Effector CD8-positive, alpha-beta T cell (primary cell): ENCODE results near the gene PPP4R4.

Source experiments
- DNase-seq: peaks from one replicate; lab custom pipeline; 2025; lab: John Stamatoyannopoulos, UW
- total RNA-seq, 4 experiments: gene quantifications; one replicate each; lab custom pipeline; 2026; lab: John Stamatoyannopoulos, UW

Gene PPP4R4, protein sequence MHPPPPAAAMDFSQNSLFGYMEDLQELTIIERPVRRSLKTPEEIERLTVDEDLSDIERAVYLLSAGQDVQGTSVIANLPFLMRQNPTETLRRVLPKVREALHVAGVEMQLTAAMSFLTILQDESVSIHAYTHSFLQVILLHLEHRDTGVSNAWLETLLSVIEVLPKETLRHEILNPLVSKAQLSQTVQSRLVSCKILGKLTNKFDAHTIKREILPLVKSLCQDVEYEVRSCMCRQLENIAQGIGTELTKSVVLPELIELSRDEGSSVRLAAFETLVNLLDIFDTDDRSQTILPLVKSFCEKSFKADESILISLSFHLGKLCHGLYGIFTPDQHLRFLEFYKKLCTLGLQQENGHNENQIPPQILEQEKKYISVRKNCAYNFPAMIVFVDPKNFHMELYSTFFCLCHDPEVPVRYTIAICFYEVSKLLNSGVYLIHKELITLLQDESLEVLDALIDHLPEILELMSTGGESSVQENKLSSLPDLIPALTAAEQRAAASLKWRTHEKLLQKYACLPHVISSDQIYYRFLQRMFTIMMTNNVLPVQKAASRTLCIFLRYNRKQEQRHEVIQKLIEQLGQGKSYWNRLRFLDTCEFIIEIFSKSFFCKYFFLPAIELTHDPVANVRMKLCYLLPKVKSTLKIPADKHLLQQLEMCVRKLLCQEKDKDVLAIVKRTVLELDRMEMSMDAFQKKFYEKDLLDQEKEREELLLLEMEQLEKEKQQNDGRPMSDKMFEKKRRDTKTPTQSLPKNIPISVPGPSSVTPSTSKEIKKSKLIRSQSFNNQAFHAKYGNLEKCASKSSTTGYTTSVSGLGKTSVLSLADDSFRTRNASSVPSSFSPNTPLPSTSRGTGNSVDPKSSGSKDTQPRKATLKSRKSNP
- 0 to 0.97 (median 0.40) reads per million in 4 experiments for total RNA-seq

DNA sequence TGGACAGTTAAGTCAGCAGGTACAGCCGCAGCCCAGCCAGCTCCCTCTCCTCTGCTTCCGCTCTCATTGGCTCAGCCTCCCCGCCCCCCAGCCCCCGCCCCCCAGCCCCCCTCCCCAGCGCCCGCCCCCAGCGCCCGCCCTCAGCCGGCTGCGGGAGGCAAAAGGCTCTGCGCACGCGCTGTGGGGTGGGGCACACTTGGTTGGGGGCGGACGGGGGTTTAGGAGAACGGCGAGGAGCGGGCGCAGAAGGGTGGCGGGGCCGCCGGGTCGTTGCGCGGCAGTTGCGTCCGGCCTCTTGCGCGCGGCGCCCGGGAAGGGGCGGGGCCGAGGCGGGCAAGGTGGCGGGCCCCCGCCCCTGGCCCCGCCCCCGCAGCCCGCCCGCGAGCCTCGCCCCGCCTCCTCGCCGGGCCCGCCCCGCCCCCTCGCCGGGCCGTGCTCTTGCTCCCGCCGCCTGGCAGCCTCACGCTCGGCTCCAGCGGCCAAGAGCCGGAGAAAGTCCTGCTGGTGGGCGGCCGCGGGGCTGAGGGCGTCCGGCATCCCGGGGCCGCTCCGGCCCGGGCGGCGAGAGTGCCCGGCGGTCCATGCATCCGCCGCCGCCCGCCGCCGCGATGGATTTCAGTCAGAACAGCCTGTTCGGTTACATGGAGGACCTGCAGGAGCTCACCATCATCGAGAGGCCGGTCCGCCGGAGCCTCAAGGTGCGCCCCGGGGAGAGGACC lies at the start of gene PPP4R4:
Gene PPP4R4, plus strand, starts transcription at position 438 of the 719 bp plus-strand sequence. Its CDS starts 144 bp downstream, at position 582.
- peak; percentile 87 for DNase-seq

DNA sequence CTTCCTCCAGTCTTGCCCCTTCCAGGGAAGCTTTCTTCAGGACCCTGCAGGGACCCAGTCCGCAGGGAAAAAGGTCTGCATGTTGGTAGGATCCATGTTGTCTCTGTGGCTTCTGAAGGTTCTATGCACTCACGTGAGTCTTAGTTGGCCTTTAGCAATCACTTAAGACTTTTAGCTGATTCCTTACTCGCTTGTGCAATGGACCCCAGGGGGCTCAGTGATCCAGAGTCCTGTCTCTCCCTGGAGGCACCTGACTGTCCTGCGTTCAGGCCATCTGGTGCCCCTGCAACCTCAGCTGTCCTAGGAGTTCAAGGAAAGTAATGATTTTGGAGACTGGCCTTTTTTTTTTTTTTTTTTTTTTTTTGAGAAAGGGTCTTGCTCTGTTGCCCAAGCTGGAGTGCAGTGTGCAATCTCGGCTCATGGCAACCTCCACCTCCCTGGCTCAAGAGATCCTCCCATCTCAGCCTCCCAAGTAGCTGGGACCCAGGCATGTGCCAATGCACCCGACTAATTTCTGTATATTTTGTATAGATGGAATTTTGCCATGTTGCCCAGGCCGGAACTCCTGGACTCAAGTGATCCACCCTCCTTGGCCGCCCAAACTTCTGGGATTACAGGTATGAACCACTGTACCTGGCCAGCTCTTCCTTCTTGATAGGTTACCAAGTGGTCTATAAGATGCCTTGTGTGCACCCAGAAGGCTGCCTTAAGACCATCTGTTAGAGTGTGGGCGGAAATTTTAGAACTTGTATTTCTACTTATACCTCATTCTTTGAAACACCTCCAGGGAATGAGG lies 49.3 kb upstream of the PPP4R4 start:
- no peak for DNase-seq

- no peak for DNase-seq
Measured at GRCh38 chr14:94125659-94126418, 48.3 kb upstream of the PPP4R4 start.

- no peak for DNase-seq
Measured at GRCh38 chr14:94126419-94126677, 47.8 kb upstream of the PPP4R4 start.

- DNase-seq, result no peak
Measured at GRCh38 chr14:94126800-94127199, 47.3 kb upstream of the PPP4R4 start.

DNA sequence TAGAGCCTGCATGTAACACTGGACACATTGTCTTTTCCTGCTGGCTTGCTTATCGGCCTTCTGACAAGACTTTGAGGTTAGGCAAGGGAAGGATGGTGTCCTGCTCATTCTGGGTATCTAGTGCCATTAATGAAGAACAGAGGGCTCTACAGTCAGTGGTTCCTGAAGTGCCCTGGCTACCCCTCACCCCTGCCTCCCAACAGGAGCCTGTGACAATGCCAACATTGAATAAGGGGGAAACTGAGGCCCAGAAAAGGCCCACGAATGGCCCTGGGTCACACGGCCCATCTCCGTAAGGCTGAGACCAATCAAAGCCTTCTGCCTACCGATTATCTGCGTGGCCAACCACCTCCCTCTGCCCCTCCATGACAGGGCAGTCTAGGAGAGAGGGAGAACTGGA lies 46.8 kb upstream of the PPP4R4 start:
- DNase-seq, result no peak

- no peak for DNase-seq
Measured at GRCh38 chr14:94128216-94128839, 45.8 kb upstream of the PPP4R4 start.

DNA sequence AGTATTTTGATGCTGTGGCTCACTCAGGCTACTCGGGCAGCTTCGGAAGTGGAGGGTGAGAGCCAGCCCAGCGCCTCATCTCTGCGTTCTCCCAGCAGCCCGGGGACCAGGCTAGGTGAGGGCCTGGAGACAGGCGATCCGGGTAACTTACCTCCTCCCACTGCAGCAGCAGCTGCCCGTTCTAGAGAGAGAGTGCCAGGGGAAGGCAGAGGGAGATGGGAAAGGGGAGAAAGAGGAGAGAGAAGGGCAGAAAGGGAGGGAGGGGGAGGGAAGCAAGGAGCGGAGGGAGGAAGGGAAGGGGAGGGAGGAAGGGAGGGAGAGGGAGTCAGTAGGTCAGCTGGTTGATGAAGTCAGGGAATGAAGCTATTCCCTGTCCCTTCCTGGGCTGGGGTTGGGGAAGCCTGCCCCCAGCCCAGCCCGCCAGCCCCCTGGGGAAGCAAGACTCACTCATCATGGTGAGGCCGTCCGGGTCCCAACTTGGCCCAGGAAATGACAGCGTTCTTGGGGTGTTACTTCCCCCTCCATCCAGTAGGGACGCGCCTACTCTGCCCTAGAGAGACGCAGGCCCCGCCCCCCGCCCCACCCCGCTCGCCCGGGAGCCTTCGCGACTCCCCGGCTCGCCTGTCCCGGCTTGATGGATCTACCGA lies 44.9 kb upstream of the PPP4R4 start, which contains the start of gene IFI27L2:
Gene IFI27L2, minus strand, starts transcription at position 494 of the 647 bp plus-strand sequence. Its CDS starts 40 bp downstream, at position 454.
- DNase-seq, result peak; percentile 66

DNA sequence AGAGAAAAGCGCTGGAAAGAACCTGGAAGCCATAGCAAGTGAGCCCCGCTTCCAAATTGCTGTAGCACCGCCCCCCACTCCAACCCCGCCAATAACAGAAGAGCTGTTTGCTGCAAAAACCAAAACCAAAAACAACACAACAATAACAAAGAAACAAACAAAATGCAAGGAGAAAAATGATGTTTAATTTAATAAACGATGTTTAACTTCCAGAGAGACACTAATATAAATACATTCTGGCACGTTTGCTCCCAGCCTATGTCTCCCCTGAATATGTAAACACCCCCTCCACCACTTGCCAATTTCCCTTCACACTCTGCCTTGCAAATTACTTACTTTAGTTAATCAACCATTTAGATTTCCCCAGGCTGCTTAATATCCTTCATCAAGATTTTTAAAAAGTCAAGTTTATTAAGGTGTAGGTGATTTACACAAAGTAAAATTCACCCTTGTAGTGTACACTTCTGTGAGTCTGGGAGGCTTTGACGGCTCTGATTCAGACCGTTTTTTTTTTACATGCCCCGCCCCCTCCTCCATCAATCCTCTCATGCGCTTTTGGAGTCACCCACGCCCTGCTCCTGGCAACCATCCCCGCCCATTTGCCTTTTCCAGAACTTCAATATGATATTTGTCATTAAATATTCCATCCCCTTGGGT lies 44.2 kb upstream of the PPP4R4 start:
- peak; percentile 17 for DNase-seq

- peak; percentile 37 for DNase-seq
Measured at GRCh38 chr14:94132285-94132887, 41.7 kb upstream of the PPP4R4 start.

DNA sequence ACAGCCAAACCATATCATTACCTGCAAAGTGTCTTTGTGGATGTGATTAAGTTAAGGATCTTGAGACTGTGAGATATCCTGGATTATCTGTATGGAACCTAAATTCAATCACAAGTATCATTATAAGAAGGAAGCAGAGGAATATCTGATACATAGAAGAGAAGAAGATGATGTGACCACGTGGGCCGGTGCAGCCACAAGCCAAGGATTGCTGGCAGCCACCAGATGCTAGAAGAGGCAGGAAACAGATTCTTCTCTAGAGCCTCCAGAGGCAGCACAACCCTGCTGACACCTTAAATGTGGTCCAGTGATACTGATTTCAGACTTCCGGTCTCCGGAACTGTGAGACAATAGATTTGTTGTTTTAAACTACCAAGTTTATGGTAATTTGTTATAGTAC lies 38.6 kb upstream of the PPP4R4 start:
- DNase-seq, result no peak

GRCh38 chr14:94136575-94137331 lies 37.4 kb upstream of the PPP4R4 start:
- DNase-seq, result peak; percentile 71

- DNase-seq, result no peak
Measured at GRCh38 chr14:94138251-94138650, 35.9 kb upstream of the PPP4R4 start.

DNA sequence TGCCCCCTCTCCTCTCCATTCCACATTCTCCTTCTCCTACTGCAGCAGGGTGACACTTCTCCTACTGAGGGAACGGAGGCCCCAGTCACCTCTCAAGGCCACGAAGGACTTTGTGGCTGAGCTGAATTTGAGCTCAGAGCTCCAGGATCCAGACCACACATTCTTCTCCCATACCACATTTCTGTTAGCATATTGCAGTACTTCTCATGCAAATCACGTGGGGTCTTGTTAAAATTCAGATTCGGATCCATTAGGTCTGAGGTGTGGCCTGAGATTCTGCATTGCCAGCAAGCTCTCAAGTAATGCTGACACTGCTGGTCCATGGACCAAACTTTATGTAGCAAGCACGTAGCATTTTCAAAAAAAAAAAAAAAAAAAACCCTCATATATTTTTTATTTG lies 35.1 kb upstream of the PPP4R4 start:
- no peak for DNase-seq

DNA sequence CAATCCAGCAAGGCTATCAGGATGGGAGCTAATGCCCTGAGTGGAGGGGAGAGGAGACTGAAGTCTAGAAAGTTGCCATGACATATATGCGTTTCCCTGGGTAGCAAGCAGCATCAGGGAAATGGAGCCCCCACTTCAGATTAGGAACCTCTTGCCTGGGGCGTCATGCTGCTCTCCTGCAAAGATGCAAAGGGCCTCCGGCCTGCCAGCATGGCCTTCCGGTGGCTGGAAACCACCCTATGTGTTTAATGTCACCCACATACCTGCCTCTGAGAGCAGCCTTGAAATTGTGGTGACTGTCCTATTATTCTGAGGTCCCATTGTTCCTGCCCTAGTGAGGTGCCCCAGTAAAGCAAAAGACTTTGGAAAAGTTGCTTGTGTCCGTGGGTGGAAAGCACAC lies 34.7 kb upstream of the PPP4R4 start:
- no peak for DNase-seq

- no peak for DNase-seq
Measured at GRCh38 chr14:94142247-94142646, 31.9 kb upstream of the PPP4R4 start.

DNA sequence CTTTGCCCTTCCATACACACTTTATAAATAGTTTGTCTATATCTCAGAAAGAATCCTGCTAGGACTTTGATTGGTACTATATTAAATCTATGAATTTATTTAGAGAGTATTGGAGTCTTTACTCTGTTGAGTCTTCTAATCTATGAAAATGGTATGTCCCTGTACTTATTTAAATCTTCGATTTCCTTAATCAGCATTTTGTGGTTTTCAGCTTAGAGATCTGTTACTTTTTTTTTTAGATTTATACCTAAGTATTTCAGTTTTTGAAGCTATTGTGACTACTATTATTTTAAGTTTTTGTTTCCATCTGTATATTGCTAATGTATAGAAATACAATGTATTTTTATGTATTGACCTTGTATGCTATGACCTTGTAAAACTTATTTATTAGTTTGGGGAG lies 31.3 kb upstream of the PPP4R4 start:
- no peak for DNase-seq

GRCh38 chr14:94143239-94143638 lies 30.9 kb upstream of the PPP4R4 start:
- DNase-seq, result no peak
